HCT116 (cell line): Measurements from ENCODE around the gene RSPH9. TPM values are rescaled to one million over a fixed set of nuclear protein-coding genes. Genes with fewer than 3 reads are reported as not detected.

ENCODE experiments used
- ATAC-seq: fragments of 200-7000 bp; cut with Tn5 transposase; 2 replicates; pipeline ENCODE4 v1.9.1; 2020; ENCODE audit warnings: mild to moderate bottlenecking, moderate library complexity
- BruUV-seq: library from RNA; stranded (reverse); fragments of 400-500 nt; replicated peaks from 2 replicates; lab custom pipeline; 2021; lab: Mats Ljungman, UMichigan
- CTCF ChIA-PET: fragments of 300-600 bp; sonication (Branson Sonifier 250); formaldehyde crosslinking; loops from one replicate; lab custom pipeline; 2021; ENCODE audit warnings: antibody characterized with exemption; lab: Charles Lee
- POLR2A ChIA-PET: fragments of 300-600, 350-600 bp; sonication (Branson Sonifier 250); formaldehyde crosslinking; loops from one replicate; lab custom pipeline; 2021; ENCODE audit warnings: antibody characterized with exemption; lab: Charles Lee
- RAD21 ChIA-PET, 2 experiments: fragments of 300-600 bp; sonication (Branson Sonifier 250); formaldehyde crosslinking; loops; one replicate each; lab custom pipeline; 2023; ENCODE audit warnings: low total read pairs in 2 of 2; ENCODE audit not compliant: uncharacterized antibody in 2 of 2, unreplicated experiment in 2 of 2, low non-redundant PET in 1 of 2; lab: Charles Lee
- DNase-seq: peaks from one replicate; pipeline ENCODE4 v3.0.0-alpha.2; 2010; ENCODE audit warnings: low read depth, low spot score
- H2AFZ ChIP-seq: fragments of 200-600 bp; shearing (Covaris generic), sonication (generic); 2 replicates; pipeline ENCODE4 v1.6.1; 2017; ENCODE audit warnings: low read depth, mixed run types, mixed read lengths, antibody characterized with exemption, low read length; ENCODE audit not compliant: poor library complexity, severe bottlenecking
- H3K27ac ChIP-seq: 2 replicates; pipeline ENCODE4 v1.5.1; 2012; ENCODE audit warnings: low read depth, low read length
- H3K27me3 ChIP-seq: fragments of 200-600 bp; sonication (generic); 2 replicates; pipeline ENCODE4 v1.6.1; 2016; ENCODE audit warnings: mixed run types, low read length, mixed read lengths; ENCODE audit not compliant: insufficient read depth
- H3K36me3 ChIP-seq, 2 experiments: fragments of 200-500 bp in 1 of 2; fragments of 200-600 bp in 1 of 2; sonication (Bioruptor generic) in 1 of 2; sonication (generic) in 1 of 2; 2 replicates each; pipeline versions ENCODE4 v1.5.1 to v1.6.1; 2014 to 2016; ENCODE audit warnings: low read length in 2 of 2, inconsistent platforms in 1 of 2, mixed read lengths in 1 of 2, mixed run types in 1 of 2; ENCODE audit not compliant: insufficient read depth in 2 of 2, control insufficient read depth in 1 of 2
- H3K4me1 ChIP-seq, 2 experiments: fragments of 200-600 bp in 1 of 2; sonication (generic) in 1 of 2; 2 replicates each; pipeline versions ENCODE4 v1.5.1 to v1.6.1; 2012 to 2017; ENCODE audit warnings: low read length in 2 of 2, inconsistent platforms in 1 of 2, mild to moderate bottlenecking in 1 of 2, mixed read lengths in 1 of 2, mixed run types in 1 of 2, moderate library complexity in 1 of 2; ENCODE audit not compliant: insufficient read depth in 2 of 2, control insufficient read depth in 1 of 2
- H3K4me2 ChIP-seq: fragments of 200-600 bp; sonication (generic); 2 replicates; pipeline ENCODE4 v1.6.1; 2017; ENCODE audit warnings: mixed run types, low read length, mixed read lengths
- H3K4me3 ChIP-seq, 2 experiments: fragments of 200-600 bp in 1 of 2; sonication (generic) in 1 of 2; replicated peaks in 1 of 2; 2 replicates each; pipeline ENCODE4 v1.5.1; 2011 to 2016; ENCODE audit warnings: low read length in 2 of 2, control low read depth in 1 of 2, low read depth in 1 of 2, mild to moderate bottlenecking in 1 of 2, mixed read lengths in 1 of 2, mixed run types in 1 of 2
- H3K79me2 ChIP-seq: fragments of 200-600 bp; sonication (generic); 2 replicates; pipeline ENCODE4 v1.6.1; 2017; ENCODE audit warnings: mild to moderate bottlenecking, mixed run types, low read length, moderate library complexity, mixed read lengths; ENCODE audit not compliant: insufficient read depth
- H3K9ac ChIP-seq: fragments of 200-600 bp; sonication (generic); 2 replicates; pipeline ENCODE4 v1.6.1; 2016; ENCODE audit warnings: low read length, mixed read lengths
- H3K9me2 ChIP-seq: fragments of 200-600 bp; sonication (generic), shearing (Covaris generic); 2 replicates; pipeline ENCODE4 v1.6.1; 2017; ENCODE audit warnings: mixed run types, mild to moderate bottlenecking, moderate library complexity; ENCODE audit not compliant: insufficient read depth
- H3K9me3 ChIP-seq, 2 experiments: fragments of 200-500 bp in 1 of 2; fragments of 200-600 bp in 1 of 2; sonication (Bioruptor generic) in 1 of 2; sonication (generic) in 1 of 2; 2 replicates each; pipeline ENCODE4 v1.6.1; 2014 to 2017; ENCODE audit warnings: low read length in 2 of 2, mixed read lengths in 2 of 2, inconsistent platforms in 1 of 2, low read depth in 1 of 2, mild to moderate bottlenecking in 1 of 2, mixed run types in 1 of 2, moderate library complexity in 1 of 2; ENCODE audit not compliant: control insufficient read depth in 1 of 2, insufficient read depth in 1 of 2
- H4K20me1 ChIP-seq: fragments of 200-600 bp; sonication (generic), shearing (Covaris generic); 2 replicates; pipeline ENCODE4 v1.6.1; 2017; ENCODE audit warnings: mixed run types, mild to moderate bottlenecking, moderate library complexity; ENCODE audit not compliant: insufficient read depth
- CBX3 ChIP-seq: IDR thresholded peaks from 2 replicates; pipeline ENCODE4 v1.6.1; 2012; ENCODE audit warnings: low read depth
- CEBPB ChIP-seq: IDR thresholded peaks from 2 replicates; pipeline ENCODE4 v1.6.1; 2012; ENCODE audit warnings: low read depth
- EGR1 ChIP-seq: IDR thresholded peaks from 2 replicates; pipeline ENCODE4 v1.6.1; 2012; ENCODE audit warnings: low read depth
- EZH2 ChIP-seq: fragments of 200-600 bp; sonication (generic); IDR thresholded peaks from 2 replicates; pipeline ENCODE4 v1.6.1; 2017; ENCODE audit warnings: antibody characterized with exemption, mixed run types
- FOSL1 ChIP-seq: IDR thresholded peaks from 2 replicates; pipeline ENCODE4 v1.6.1; 2012; ENCODE audit warnings: low read depth
- JUND ChIP-seq: IDR thresholded peaks from 2 replicates; pipeline ENCODE4 v1.6.1; 2012
- POLR2A ChIP-seq: IDR thresholded peaks from 2 replicates; pipeline ENCODE4 v1.7.0; 2011; ENCODE audit warnings: borderline replicate concordance; ENCODE audit not compliant: insufficient read depth, insufficient read length; ENCODE audit errors: extremely low read depth
- POLR2AphosphoS5 ChIP-seq: IDR thresholded peaks from 2 replicates; pipeline ENCODE4 v1.6.1; 2011; ENCODE audit warnings: mild to moderate bottlenecking, low read depth, low read length, moderate library complexity
- SIN3A ChIP-seq: IDR thresholded peaks from 2 replicates; pipeline ENCODE4 v1.6.1; 2012; ENCODE audit warnings: low read depth
- SRF ChIP-seq: IDR thresholded peaks from 2 replicates; pipeline ENCODE4 v1.6.1; 2012; ENCODE audit warnings: low read depth
- TCF7L2 ChIP-seq: IDR thresholded peaks from 2 replicates; pipeline ENCODE4 v1.7.0; 2011; ENCODE audit warnings: borderline replicate concordance, inconsistent platforms; ENCODE audit not compliant: insufficient read depth, insufficient read length; ENCODE audit errors: extremely low read depth
- intact Hi-C: fragments of 100-400 bp; cut with micrococcal nuclease; formaldehyde crosslinking; loops from 2 replicates; pipeline ENCODE4 v1.10.0; 2022
- total RNA-seq: library from RNA; stranded (reverse); gene quantifications from one replicate; pipeline ENCODE4 v1.2.1, GENCODE V29; 2021; ENCODE audit not compliant: unreplicated experiment
- TF ChIP-seq, protein P1 (sequence below): IDR thresholded peaks from 2 replicates; pipeline ENCODE4 v1.6.1; 2012
- TF ChIP-seq, protein P2 (sequence below): IDR thresholded peaks from 2 replicates; pipeline ENCODE4 v1.6.1; 2012; ENCODE audit warnings: low read depth
- TF ChIP-seq, protein P3 (sequence below): IDR thresholded peaks from 2 replicates; pipeline ENCODE4 v1.6.1; 2011; ENCODE audit warnings: mild to moderate bottlenecking, low read length, moderate library complexity; ENCODE audit not compliant: insufficient replicate concordance; ENCODE audit errors: extremely low read depth
- TF ChIP-seq, protein P4 (sequence below): IDR thresholded peaks from 2 replicates; pipeline ENCODE4 v1.6.1; 2012

The RSPH9 gene
- total RNA-seq, 1 experiment from 2014 or later, result not detected

DNA sequence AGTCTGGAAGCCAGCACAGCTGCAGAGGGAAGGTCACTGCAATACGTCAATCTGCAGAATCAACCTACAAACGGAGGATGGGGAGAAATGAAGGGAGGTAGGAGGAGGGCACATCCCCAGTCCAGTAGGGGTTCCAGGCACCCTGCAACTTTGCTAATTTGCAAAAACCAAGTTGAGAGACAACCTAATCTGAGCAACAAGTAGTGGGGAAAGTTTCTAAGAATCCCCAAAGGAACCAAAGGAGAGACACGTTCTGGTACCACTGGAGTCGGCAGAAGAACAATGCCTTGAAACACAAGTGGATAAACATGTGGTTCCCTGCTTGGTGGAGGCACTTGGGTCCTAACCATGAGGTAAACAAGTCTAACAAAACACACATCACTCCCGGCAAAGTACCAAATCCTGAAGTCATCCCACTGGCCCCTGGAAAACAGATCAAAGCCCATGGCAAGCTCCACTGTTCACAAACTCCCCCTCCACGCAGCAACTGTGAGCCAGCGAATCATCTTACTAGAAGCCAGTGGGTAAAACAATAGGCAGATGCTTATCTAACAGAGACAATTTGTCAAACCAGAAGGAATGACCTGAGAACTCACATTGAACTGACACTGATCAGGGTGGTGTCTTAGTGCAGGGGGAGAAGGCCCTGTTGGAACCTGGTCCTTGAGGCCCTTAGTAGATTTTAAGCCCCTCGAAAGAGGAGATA lies 38.0 kb downstream of the RSPH9 start:
- Histone ChIP-seq H3K9ac (no peak overlapping the region), H3K36me3 (peaks cover 14 to 23% of the 10 kb centered on the region in 2 experiments; a peak in 3 of 4 replicates), H2AFZ (no peak overlapping the region), H3K9me2 (no peaks in the 10 kb centered on the region), H3K9me3 (no peaks in the 10 kb centered on the region), H4K20me1 (no peaks in the 10 kb centered on the region; the same call in 1 of the 2 replicates), H3K4me1 (peaks cover 7 to 11% of the 10 kb centered on the region in 2 experiments; a peak in 3 of 4 replicates), H3K4me2 (no peak overlapping the region), H3K4me3 (no peak overlapping the region), H3K79me2 (peaks cover 83% of the 10 kb centered on the region), H3K27ac (no peak overlapping the region), H3K27me3 (no peaks in the 10 kb centered on the region)
- intact Hi-C loops, result no loop called here
- CTCF ChIA-PET, result no interaction called here
- BruUV-seq, result no TSS peak
- TF ChIP-seq, protein P1, sequence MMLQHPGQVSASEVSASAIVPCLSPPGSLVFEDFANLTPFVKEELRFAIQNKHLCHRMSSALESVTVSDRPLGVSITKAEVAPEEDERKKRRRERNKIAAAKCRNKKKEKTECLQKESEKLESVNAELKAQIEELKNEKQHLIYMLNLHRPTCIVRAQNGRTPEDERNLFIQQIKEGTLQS, result no peak
- TF ChIP-seq, protein P2, sequence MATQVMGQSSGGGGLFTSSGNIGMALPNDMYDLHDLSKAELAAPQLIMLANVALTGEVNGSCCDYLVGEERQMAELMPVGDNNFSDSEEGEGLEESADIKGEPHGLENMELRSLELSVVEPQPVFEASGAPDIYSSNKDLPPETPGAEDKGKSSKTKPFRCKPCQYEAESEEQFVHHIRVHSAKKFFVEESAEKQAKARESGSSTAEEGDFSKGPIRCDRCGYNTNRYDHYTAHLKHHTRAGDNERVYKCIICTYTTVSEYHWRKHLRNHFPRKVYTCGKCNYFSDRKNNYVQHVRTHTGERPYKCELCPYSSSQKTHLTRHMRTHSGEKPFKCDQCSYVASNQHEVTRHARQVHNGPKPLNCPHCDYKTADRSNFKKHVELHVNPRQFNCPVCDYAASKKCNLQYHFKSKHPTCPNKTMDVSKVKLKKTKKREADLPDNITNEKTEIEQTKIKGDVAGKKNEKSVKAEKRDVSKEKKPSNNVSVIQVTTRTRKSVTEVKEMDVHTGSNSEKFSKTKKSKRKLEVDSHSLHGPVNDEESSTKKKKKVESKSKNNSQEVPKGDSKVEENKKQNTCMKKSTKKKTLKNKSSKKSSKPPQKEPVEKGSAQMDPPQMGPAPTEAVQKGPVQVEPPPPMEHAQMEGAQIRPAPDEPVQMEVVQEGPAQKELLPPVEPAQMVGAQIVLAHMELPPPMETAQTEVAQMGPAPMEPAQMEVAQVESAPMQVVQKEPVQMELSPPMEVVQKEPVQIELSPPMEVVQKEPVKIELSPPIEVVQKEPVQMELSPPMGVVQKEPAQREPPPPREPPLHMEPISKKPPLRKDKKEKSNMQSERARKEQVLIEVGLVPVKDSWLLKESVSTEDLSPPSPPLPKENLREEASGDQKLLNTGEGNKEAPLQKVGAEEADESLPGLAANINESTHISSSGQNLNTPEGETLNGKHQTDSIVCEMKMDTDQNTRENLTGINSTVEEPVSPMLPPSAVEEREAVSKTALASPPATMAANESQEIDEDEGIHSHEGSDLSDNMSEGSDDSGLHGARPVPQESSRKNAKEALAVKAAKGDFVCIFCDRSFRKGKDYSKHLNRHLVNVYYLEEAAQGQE, result no peak
- TF ChIP-seq CEBPB (no peak), TCF7L2 (no peak), POLR2A (no peak), EZH2 (no peak), CBX3 (no peak), EGR1 (no peak), POLR2AphosphoS5 (no peak), SRF (no peak), FOSL1 (no peak), SIN3A (no peak), JUND (no peak)
- TF ChIP-seq, protein P3, sequence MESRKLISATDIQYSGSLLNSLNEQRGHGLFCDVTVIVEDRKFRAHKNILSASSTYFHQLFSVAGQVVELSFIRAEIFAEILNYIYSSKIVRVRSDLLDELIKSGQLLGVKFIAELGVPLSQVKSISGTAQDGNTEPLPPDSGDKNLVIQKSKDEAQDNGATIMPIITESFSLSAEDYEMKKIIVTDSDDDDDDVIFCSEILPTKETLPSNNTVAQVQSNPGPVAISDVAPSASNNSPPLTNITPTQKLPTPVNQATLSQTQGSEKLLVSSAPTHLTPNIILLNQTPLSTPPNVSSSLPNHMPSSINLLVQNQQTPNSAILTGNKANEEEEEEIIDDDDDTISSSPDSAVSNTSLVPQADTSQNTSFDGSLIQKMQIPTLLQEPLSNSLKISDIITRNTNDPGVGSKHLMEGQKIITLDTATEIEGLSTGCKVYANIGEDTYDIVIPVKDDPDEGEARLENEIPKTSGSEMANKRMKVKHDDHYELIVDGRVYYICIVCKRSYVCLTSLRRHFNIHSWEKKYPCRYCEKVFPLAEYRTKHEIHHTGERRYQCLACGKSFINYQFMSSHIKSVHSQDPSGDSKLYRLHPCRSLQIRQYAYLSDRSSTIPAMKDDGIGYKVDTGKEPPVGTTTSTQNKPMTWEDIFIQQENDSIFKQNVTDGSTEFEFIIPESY, result no peak
- TF ChIP-seq, protein P4, sequence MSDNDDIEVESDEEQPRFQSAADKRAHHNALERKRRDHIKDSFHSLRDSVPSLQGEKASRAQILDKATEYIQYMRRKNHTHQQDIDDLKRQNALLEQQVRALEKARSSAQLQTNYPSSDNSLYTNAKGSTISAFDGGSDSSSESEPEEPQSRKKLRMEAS, result no peak
- ATAC-seq (no peak), DNase-seq (no peak)
- POLR2A ChIA-PET, result no interaction called here
- RAD21 ChIA-PET, result no interaction called here
